Endothelial cell (in vitro differentiated cells): ENCODE results near the gene SLC39A3. TPM values are rescaled to one million over a fixed set of nuclear protein-coding genes. Genes with fewer than 3 reads are reported as not detected.

Experiments
- DNase-seq: peaks from one replicate; pipeline ENCODE4 v3.0.0; 2021; ENCODE audit warnings: low spot score
- H3K27ac Mint-ChIP-seq: one replicate; pipeline ENCODE4 v1.8.0; 2021; ENCODE audit warnings: mixed read lengths, inconsistent platforms; ENCODE audit not compliant: unreplicated experiment
- H3K27me3 Mint-ChIP-seq: one replicate; pipeline ENCODE4 v1.8.0; 2021; ENCODE audit warnings: mild to moderate bottlenecking, moderate library complexity, mixed read lengths, inconsistent platforms; ENCODE audit not compliant: unreplicated experiment
- H3K36me3 Mint-ChIP-seq: one replicate; pipeline ENCODE4 v1.8.0; 2021; ENCODE audit warnings: mild to moderate bottlenecking, low read depth, mixed read lengths, inconsistent platforms; ENCODE audit not compliant: unreplicated experiment
- H3K4me1 Mint-ChIP-seq: one replicate; pipeline ENCODE4 v1.8.0; 2021; ENCODE audit warnings: mild to moderate bottlenecking, mixed read lengths, inconsistent platforms; ENCODE audit not compliant: unreplicated experiment
- H3K4me3 Mint-ChIP-seq: one replicate; pipeline ENCODE4 v1.8.0; 2021; ENCODE audit warnings: mild to moderate bottlenecking, mixed read lengths, inconsistent platforms; ENCODE audit not compliant: unreplicated experiment
- H3K9me3 Mint-ChIP-seq: one replicate; pipeline ENCODE4 v1.8.0; 2021; ENCODE audit warnings: mixed read lengths, inconsistent platforms; ENCODE audit not compliant: unreplicated experiment
- total RNA-seq: library from RNA; stranded (reverse); fragmentation: NEBNext Ultra II Directional; extraction: Animal tissue kit (Norgen Biotek cat#: 25700); gene quantifications from one replicate; pipeline ENCODE4 v1.2.1, GENCODE V29; 2021; ENCODE audit not compliant: unreplicated experiment
- TF ChIP-seq, protein P1 (sequence below): fragments of 200-600 bp; sonication (generic); IDR thresholded peaks from one replicate; pipeline ENCODE4 v1.5.0; 2021; ENCODE audit warnings: antibody characterized with exemption; ENCODE audit not compliant: unreplicated experiment

Gene SLC39A3
- total RNA-seq, 1 donor from 2014 or later = 28.7 TPM

DNA sequence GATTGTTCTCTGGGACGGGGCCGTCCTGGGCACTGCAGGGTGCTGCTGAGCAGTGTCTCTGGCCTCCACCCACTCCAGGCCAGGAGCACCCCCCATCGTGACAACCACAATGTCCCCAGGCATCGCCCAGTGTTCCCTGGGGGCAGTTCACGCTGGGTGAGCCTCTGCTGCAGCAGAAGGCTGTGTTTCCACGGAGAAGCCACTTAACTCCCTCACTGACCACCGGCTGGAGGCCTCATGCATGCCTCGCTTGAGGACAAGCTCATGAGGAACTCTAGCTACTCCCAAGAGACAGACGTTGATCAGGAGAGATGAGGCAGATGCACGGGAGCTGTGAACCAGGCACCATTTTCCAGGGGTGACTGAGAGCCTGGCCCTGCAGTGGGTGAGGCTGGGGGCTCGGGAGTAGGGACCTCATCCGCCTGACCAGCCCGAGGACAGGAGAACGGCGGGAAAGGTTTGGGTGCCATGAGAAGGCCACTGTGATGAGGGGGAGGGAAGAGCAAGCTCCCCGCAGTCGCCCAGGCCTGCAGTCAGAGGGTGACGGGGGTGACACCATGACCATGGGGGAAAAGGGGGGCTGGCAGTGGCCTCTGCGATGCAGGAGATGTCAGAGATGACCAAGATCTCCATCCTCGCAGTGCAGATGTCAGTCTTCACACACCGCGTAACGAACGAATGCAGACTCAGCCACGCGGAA lies 5.1 kb downstream of the SLC39A3 start:
- Mint-ChIP-seq H3K4me1 (peaks cover 4% of the 10 kb centered on the region), H3K9me3 (no peaks in the 10 kb centered on the region), H3K4me3 (peak overlapping the region; percentile 47), H3K27me3 (peaks cover 2% of the 10 kb centered on the region), H3K36me3 (peaks cover 30% of the 10 kb centered on the region), H3K27ac (no peak overlapping the region)
- DNase-seq = no peak
- TF ChIP-seq, protein P1, sequence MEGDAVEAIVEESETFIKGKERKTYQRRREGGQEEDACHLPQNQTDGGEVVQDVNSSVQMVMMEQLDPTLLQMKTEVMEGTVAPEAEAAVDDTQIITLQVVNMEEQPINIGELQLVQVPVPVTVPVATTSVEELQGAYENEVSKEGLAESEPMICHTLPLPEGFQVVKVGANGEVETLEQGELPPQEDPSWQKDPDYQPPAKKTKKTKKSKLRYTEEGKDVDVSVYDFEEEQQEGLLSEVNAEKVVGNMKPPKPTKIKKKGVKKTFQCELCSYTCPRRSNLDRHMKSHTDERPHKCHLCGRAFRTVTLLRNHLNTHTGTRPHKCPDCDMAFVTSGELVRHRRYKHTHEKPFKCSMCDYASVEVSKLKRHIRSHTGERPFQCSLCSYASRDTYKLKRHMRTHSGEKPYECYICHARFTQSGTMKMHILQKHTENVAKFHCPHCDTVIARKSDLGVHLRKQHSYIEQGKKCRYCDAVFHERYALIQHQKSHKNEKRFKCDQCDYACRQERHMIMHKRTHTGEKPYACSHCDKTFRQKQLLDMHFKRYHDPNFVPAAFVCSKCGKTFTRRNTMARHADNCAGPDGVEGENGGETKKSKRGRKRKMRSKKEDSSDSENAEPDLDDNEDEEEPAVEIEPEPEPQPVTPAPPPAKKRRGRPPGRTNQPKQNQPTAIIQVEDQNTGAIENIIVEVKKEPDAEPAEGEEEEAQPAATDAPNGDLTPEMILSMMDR = no peak

DNA sequence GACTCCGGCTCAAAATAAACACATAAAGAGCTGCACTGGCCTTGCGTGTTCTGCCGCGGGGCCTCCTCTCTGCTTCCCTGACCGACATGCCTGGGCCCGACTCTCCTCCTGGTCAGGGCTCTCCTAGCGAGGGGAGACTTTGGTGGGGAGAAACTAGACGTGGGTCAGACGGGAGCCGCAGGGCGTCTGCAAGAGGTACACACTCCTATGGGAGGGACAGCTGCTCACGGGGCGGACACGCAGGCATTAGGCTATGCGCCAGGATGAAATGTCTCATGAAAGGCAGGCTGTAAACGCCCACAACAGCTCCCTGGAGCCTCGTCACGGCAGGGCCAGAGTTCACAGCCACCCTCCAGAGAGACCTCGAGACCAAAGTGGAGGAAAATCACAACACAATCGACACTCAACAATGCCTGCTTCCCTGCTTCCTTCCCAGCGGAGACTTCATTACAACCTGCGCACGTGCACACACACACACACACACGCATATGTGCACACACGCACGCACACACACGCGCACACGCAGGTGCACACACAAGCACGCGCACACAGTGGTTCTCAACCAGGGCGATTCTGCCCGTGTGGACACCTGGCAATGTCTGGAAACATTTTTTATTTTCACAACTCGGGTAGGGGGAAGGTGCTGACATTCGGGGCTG lies 5.8 kb downstream of the SLC39A3 start:
- Mint-ChIP-seq H3K36me3 (peaks cover 30% of the 10 kb centered on the region), H3K4me3 (peak overlapping the region; percentile 47), H3K27me3 (peaks cover 2% of the 10 kb centered on the region), H3K27ac (no peak overlapping the region), H3K9me3 (no peaks in the 10 kb centered on the region), H3K4me1 (peaks cover 1% of the 10 kb centered on the region)
- DNase-seq = no peak
- TF ChIP-seq, protein P1 = no peak

DNA sequence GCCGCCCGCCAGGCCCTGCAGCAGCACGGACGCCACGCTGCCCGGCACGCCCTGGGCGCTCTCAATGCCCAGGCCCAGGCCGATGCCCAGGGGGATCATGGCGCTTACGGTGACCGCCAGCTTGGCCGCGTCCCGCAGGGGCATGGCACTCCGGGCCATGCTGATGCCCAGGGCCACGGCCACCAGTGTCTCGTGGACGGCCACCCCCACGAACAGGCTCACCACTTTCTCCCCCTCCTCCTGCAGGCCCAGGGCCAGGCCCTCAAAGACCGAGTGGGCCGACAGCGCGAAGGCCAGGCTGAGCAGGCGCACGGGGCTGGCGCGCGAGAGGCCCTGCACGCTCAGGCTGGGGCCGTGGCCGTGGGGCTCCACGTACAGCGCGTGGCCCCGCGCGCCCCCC lies 6.9 kb downstream of the SLC39A3 start:
- peaks cover 2% of the 10 kb centered on the region for H3K27me3 Mint-ChIP-seq

DNA sequence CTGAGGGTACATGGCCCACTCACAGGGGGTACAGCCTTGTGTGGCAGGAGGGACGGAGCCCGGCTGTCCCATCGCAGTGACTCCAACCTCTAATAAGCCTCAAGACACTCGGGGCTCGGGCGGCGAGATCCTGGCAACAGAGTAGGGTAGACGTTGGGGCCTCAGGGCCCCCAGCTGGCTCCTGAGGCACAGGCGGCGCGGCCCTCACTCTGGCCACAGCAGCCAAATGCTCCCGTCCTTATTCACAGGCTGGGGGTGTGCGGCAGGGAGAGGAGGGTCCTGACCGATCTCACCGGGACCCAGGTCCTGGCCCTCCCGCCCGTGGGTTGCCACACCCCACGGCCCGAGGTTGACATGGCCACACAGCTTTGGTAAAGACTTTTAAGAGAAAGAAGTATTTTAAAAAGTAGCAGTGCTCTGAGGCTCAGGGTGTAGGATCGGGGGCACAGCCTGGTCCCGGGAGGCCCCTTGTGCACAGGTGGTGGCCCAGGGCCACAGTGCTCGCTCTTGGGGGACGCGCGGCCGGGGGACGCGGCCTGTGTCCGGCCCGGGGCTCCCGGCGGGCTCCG lies 7.6 kb downstream of the SLC39A3 start:
- DNase-seq = no peak
- Mint-ChIP-seq H3K9me3 (no peaks in the 10 kb centered on the region), H3K27me3 (peaks cover 2% of the 10 kb centered on the region), H3K4me1 (no peaks in the 10 kb centered on the region), H3K4me3 (no peak overlapping the region), H3K36me3 (peaks cover 27% of the 10 kb centered on the region), H3K27ac (no peak overlapping the region)
- TF ChIP-seq, protein P1 = no peak

More for the DNA sequence above, 6.9 kb downstream of the SLC39A3 start:
- TF ChIP-seq, protein P1 = no peak
- H3K27ac Mint-ChIP-seq = no peak overlapping the region
- no peaks in the 10 kb centered on the region for H3K9me3 Mint-ChIP-seq
- H3K4me1 Mint-ChIP-seq = no peaks in the 10 kb centered on the region
- DNase-seq = no peak
- peaks cover 30% of the 10 kb centered on the region for H3K36me3 Mint-ChIP-seq
- no peak overlapping the region for H3K4me3 Mint-ChIP-seq
